GM19193 (cell line): ENCODE data around the gene COX8C.

Source experiments
- POLR2A ChIP-seq: IDR thresholded peaks from 4 replicates; pipeline ENCODE4 v1.6.1; 2011; ENCODE audit not compliant: insufficient read depth, insufficient read length; ENCODE audit errors: extremely low read depth

Gene COX8C

GRCh38 chr14:93381644-93382043, 34.7 kb downstream of the COX8C start:
- no peak for TF ChIP-seq POLR2A

DNA sequence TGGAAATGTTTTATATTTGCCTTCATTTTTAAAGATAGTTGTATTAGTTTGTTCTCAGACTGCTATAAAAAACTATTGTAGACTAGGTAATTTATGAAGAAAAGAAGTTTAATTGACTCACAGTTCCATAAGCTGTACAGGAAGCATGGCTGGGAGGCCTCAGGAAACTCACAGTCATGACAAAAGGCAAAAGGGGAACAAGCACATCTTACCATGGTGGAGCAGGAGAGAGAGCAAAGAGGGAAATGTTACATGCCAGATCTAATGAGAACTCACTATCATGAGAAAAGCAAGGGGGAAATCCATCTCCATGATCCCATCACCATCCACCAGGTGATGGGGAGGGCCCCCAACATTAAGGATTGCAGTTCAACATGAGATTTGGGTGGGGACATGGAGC, 48.2 kb downstream of the COX8C start:
- no peak for TF ChIP-seq POLR2A

- TF ChIP-seq POLR2A = no peak
These were observed 49.5 kb downstream of the COX8C start for GRCh38 chr14:93396456-93396855.
